ENCODE results near the gene DCP2.
"Not testable (repeated sequence)": the region's sequence is repeated elsewhere in the genome, so short reads cannot be mapped to it uniquely, and the experiment has no call there.

Gene DCP2

DNA sequence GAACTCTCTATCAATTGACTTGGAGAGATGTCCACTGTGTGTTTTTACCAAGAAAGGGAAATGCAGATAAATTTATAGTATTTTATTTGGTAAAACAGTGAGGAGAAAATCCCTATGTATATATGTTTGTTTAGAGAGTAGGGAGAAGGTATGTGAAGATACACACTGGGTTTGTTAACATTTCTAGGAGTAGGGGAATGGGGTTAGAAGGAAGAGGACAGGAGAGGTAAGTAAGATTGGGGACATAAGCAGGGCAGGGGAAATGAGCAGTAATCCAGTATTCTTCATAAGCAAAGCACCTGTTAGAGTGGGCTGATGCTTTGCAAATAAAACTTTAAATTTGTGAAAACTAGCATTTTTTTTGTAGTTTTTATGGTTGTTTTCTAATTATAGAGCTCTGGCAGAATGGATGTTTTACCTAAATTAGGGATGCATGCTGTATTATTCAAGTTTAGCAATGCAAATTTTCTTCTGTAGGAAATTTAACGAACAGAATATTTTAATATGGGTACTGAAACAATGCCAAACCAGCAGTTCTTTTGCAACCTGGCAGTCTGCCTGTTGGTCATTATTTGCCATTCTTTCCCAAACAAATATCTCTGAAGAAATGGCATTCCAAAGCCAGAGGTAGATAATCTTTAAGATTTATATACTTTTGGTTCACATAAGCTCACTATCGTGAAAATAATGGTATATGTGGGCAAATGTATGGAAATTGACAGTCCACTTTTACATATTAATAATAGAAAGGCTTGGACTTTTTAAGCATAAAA, 19.4 kb upstream of the DCP2 start:
- no peak for DNase-seq (ENCODE audit: low spot score)
- Mint-ChIP-seq H3K4me3 (no peak overlapping the region), H3K27me3 (ENCODE audit: low read depth) (peaks cover 8% of the 10 kb centered on the region), H3K9me3 (no peaks in the 10 kb centered on the region), H3K27ac (no peak overlapping the region), H3K36me3 (ENCODE audit: low read depth) (no peaks in the 10 kb centered on the region), H3K4me1 (ENCODE audit: low read depth) (peaks cover 20% of the 10 kb centered on the region)

DNA sequence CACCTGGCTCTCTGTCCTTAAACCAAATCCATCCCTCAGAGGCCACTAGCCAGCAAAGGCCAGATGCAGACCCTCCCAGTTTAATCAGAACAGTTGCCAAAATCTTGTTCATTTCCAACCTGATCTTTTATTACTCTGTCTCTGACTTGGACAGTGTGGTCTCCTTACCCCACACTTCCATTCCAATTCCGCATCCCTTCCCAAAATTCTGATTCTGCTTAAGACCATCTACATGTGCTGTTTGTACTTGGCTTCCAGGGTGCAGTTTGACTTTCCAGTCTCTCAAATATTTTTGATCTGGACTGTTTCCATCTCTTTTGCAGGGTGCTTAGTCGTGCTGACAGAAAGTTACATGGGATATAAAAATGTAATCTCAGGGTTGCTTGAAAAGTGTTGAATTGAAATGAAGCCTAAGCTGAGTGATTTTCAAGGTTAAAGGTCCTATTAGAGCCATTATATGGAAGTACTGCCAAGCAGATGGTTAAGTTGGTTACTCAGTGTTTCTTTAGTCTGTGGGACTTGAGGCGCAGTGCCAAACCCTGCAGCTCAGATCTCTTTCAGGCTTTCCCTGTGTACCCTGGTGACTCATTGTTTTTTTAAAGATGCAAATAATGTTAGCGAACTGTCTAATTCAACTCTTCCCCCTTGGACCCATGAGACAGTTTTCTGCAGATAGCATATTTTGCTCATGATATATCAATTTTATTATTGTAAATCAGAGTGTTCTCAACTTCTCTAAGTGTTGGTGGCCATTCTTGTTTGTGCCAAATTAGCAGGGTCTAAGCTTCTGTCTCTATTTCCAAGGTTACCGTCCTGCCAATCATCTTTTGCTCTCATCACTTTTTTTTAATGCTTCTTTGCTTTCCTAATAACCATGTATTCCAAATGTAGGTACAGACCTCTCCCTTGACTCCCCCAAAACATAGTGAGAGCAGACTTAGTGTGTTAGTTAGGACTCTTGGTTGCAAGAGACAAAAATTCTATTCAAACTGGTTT, 18.2 kb upstream of the DCP2 start:
- H3K4me1 Mint-ChIP-seq (ENCODE audit: low read depth): peaks cover 27% of the 10 kb centered on the region
- no peak for DNase-seq (ENCODE audit: low spot score)

DNA sequence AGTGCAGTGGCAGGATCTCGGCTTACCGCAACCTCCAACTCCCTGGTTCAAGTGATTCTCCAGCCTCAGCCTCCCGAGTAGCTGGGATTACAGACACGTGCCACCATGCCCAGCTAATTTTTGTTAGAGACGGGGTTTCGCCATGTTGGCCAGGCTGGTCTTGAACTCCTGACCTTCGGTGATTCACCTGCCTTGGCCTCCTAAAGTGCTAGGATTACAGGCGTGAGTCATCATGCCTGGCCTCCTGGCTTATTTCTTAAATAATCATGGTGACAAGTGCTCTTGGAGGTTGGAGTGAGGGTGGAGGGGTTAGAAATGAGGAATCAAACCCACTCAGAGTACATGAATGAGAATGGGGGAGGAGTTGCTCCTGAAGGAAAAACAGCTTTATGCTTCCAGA, 16.7 kb upstream of the DCP2 start:
- H3K27ac Mint-ChIP-seq; H3K36me3 Mint-ChIP-seq (ENCODE audit: low read depth); H3K27me3 Mint-ChIP-seq (ENCODE audit: low read depth); H3K9me3 Mint-ChIP-seq; DNase-seq (ENCODE audit: low spot score); H3K4me3 Mint-ChIP-seq: not testable (repeated sequence)
- peaks cover 34% of the 10 kb centered on the region for H3K4me1 Mint-ChIP-seq (ENCODE audit: low read depth)

More for the DNA sequence above, 18.2 kb upstream of the DCP2 start:
- H3K27ac Mint-ChIP-seq: no peak overlapping the region
- H3K27me3 Mint-ChIP-seq (ENCODE audit: low read depth): peaks cover 3% of the 10 kb centered on the region
- H3K36me3 Mint-ChIP-seq (ENCODE audit: low read depth): no peaks in the 10 kb centered on the region
- H3K9me3 Mint-ChIP-seq: no peaks in the 10 kb centered on the region
- no peak overlapping the region for H3K4me3 Mint-ChIP-seq

DNA sequence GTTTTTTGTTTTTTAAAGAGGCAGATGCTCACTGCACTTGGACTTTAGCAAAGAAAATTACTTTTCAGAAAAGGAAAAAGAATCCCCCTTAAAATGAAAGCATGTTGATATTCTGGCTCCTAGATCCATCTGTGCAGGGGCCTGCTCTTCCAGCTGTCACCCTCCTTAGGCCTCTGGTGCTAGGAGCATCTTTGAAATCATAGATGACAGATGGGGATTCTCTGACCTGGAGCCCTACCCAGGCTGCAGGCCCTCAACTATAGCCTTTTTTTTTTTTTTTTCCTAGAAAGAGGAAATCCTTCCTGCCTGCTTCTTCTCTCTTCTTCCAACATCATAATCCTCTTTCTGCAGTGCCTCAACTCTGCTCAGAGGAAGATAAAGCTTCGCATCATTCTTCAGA, 16.3 kb upstream of the DCP2 start:
- Mint-ChIP-seq H3K27me3 (ENCODE audit: low read depth) (peaks cover 3% of the 10 kb centered on the region), H3K4me3 (no peak overlapping the region), H3K36me3 (ENCODE audit: low read depth) (no peaks in the 10 kb centered on the region), H3K27ac (no peak overlapping the region), H3K9me3 (no peaks in the 10 kb centered on the region), H3K4me1 (ENCODE audit: low read depth) (peaks cover 36% of the 10 kb centered on the region)
- DNase-seq (ENCODE audit: low spot score): no peak

DNA sequence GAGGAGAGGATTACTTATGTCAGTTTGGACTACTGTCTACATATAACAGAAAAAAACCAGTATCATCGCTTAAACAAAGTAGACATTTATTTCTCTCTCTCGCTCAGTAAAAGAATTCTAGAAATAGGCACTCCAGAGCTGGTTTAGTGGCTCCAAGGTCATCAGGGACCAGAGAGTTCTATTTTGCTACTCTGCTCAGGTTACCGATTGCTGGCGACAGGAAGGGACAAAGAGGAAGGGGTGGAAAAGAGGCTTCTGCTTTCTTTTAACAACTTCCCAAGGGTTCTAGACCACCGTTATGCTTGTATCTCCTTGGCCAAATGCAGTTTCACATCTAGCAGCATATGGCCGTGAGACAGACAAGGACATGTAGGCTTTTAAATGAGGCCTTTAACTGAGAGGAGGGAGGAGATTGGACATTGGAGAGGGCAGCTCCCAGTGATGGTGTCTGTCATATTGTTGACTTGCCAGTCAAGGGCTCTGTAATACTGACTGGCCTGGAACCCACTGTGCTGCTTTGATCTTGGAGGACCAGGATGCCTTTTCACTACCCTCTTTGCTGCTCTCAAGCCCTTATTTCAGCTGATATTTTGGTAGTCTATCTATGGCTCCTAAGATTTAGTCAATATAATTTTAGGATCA, 15.6 kb upstream of the DCP2 start:
- peaks cover 3% of the 10 kb centered on the region for H3K27me3 Mint-ChIP-seq (ENCODE audit: low read depth)
- no peak for DNase-seq (ENCODE audit: low spot score)
- H3K4me1 Mint-ChIP-seq (ENCODE audit: low read depth): peaks cover 40% of the 10 kb centered on the region
- no peaks in the 10 kb centered on the region for H3K9me3 Mint-ChIP-seq
- no peak overlapping the region for H3K27ac Mint-ChIP-seq
- no peak overlapping the region for H3K4me3 Mint-ChIP-seq
- no peaks in the 10 kb centered on the region for H3K36me3 Mint-ChIP-seq (ENCODE audit: low read depth)

GRCh38 chr5:112963374-112963733, 13.2 kb upstream of the DCP2 start:
- not testable (repeated sequence) for H3K4me3 Mint-ChIP-seq; H3K9me3 Mint-ChIP-seq; H3K36me3 Mint-ChIP-seq (ENCODE audit: low read depth); DNase-seq (ENCODE audit: low spot score); H3K27me3 Mint-ChIP-seq (ENCODE audit: low read depth)
- Mint-ChIP-seq H3K4me1 (ENCODE audit: low read depth) (peaks cover 44% of the 10 kb centered on the region), H3K27ac (peak overlapping the region; percentile 78)

DNA sequence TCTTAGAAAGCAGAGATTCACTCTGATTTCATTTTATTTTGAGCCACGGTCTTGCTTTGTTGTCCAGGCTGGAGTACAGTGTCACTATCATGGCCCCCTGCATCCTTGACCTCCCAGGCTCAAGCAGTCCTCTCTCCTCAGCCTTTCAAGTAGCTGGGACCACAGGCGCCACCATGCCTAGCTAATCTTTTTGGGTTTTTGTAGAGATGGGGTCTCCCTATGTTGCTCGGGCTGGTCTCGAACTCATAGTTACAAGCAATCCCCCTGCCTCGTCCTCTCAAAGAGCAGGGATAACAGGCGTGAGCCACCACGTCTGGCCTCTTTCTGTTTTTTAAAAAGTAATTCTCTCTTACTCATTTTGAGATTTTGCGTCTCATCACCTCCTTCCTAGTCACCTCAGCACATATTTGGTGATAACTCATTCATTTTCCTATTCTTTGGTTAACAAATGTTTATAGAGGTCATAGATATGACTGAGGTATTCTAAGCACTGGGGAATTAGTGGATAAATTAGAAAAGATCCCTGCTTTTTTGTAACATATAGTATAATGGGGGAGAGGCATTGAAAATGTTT, 10.8 kb upstream of the DCP2 start:
- H3K9me3 Mint-ChIP-seq: no peaks in the 10 kb centered on the region
- DNase-seq (ENCODE audit: low spot score): no peak
- H3K4me1 Mint-ChIP-seq (ENCODE audit: low read depth): peaks cover 34% of the 10 kb centered on the region
- H3K4me3 Mint-ChIP-seq: no peak overlapping the region
- no peaks in the 10 kb centered on the region for H3K27me3 Mint-ChIP-seq (ENCODE audit: low read depth)
- peak overlapping the region; percentile 43 for H3K27ac Mint-ChIP-seq
- H3K36me3 Mint-ChIP-seq (ENCODE audit: low read depth): no peaks in the 10 kb centered on the region

GRCh38 chr5:112967520-112968083, 9.0 kb upstream of the DCP2 start:
- Mint-ChIP-seq H3K27ac (no peak overlapping the region), H3K36me3 (ENCODE audit: low read depth) (no peaks in the 10 kb centered on the region), H3K4me1 (ENCODE audit: low read depth) (peaks cover 36% of the 10 kb centered on the region)

GRCh38 chr5:112968411-112969106, 8.0 kb upstream of the DCP2 start:
- Mint-ChIP-seq H3K9me3 (no peaks in the 10 kb centered on the region), H3K36me3 (ENCODE audit: low read depth) (no peaks in the 10 kb centered on the region), H3K4me3 (no peak overlapping the region), H3K27ac (no peak overlapping the region), H3K27me3 (ENCODE audit: low read depth) (no peaks in the 10 kb centered on the region), H3K4me1 (ENCODE audit: low read depth) (peaks cover 29% of the 10 kb centered on the region)
- DNase-seq (ENCODE audit: low spot score): no peak

More at GRCh38 chr5:112967520-112968083, 9.0 kb upstream of the DCP2 start:
- H3K9me3 Mint-ChIP-seq: no peaks in the 10 kb centered on the region
- no peak for DNase-seq (ENCODE audit: low spot score)
- H3K27me3 Mint-ChIP-seq (ENCODE audit: low read depth): no peaks in the 10 kb centered on the region
- H3K4me3 Mint-ChIP-seq: no peak overlapping the region

GRCh38 chr5:112971276-112971675, 5.3 kb upstream of the DCP2 start:
- DNase-seq (ENCODE audit: low spot score): no peak
- Mint-ChIP-seq H3K36me3 (ENCODE audit: low read depth) (no peaks in the 10 kb centered on the region), H3K4me1 (ENCODE audit: low read depth) (peaks cover 30% of the 10 kb centered on the region), H3K4me3 (no peak overlapping the region), H3K9me3 (no peaks in the 10 kb centered on the region), H3K27ac (no peak overlapping the region), H3K27me3 (ENCODE audit: low read depth) (no peaks in the 10 kb centered on the region)

DNA sequence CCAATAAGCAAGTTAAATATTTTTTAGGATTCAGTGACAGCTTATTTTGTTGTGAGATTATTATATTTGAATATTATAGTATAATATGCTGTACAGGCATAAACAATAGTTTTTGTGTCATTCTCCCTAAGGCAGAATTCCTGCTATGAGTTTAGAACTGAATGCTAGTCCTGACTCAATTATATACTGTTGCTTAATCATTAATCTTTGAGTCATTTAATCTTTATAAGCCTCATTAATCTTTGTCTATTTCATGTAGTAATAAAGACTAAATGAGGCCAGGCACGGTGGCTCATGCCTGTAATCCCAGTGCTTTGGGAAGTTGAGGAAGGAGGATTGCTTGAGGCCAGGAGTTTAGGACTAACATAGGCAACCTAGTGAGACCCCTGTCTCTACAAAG, 3.6 kb upstream of the DCP2 start:
- Mint-ChIP-seq H3K4me3 (no peak overlapping the region), H3K36me3 (ENCODE audit: low read depth) (peaks cover 3% of the 10 kb centered on the region), H3K27ac (no peak overlapping the region), H3K27me3 (ENCODE audit: low read depth) (no peaks in the 10 kb centered on the region), H3K9me3 (no peaks in the 10 kb centered on the region), H3K4me1 (ENCODE audit: low read depth) (peaks cover 25% of the 10 kb centered on the region)
- DNase-seq (ENCODE audit: low spot score): no peak

- peaks cover 30% of the 10 kb centered on the region for H3K4me1 Mint-ChIP-seq (ENCODE audit: low read depth)
- no peak overlapping the region for H3K4me3 Mint-ChIP-seq
- no peak overlapping the region for H3K27ac Mint-ChIP-seq
- peaks cover 7% of the 10 kb centered on the region for H3K36me3 Mint-ChIP-seq (ENCODE audit: low read depth)
- DNase-seq (ENCODE audit: low spot score): no peak
- H3K27me3 Mint-ChIP-seq (ENCODE audit: low read depth): no peaks in the 10 kb centered on the region
- H3K9me3 Mint-ChIP-seq: no peaks in the 10 kb centered on the region
Measured at GRCh38 chr5:112973904-112974303, 2.7 kb upstream of the DCP2 start.

- Mint-ChIP-seq H3K4me3 (no peak overlapping the region), H3K36me3 (ENCODE audit: low read depth) (peaks cover 11% of the 10 kb centered on the region), H3K9me3 (no peaks in the 10 kb centered on the region), H3K27me3 (ENCODE audit: low read depth) (no peaks in the 10 kb centered on the region), H3K4me1 (ENCODE audit: low read depth) (peaks cover 32% of the 10 kb centered on the region), H3K27ac (peak overlapping the region; percentile 96)
- DNase-seq (ENCODE audit: low spot score): no peak
Measured at GRCh38 chr5:112974901-112975300, 1.7 kb upstream of the DCP2 start.

Data from T-helper 2 cell treated with Interferon-gamma antibody and Interleukin-4, amounts not matched to agents 5 μg/mL and 100 μg/mL, for 36 hours (primary cell).